NCI-H187 (cell line): Measurements from ENCODE around the gene N4BP2L2.

Source experiments
- DNase-seq, 2 experiments: peaks; one replicate each; lab custom pipeline; 2025; lab: John Stamatoyannopoulos, UW

The N4BP2L2 gene

DNA sequence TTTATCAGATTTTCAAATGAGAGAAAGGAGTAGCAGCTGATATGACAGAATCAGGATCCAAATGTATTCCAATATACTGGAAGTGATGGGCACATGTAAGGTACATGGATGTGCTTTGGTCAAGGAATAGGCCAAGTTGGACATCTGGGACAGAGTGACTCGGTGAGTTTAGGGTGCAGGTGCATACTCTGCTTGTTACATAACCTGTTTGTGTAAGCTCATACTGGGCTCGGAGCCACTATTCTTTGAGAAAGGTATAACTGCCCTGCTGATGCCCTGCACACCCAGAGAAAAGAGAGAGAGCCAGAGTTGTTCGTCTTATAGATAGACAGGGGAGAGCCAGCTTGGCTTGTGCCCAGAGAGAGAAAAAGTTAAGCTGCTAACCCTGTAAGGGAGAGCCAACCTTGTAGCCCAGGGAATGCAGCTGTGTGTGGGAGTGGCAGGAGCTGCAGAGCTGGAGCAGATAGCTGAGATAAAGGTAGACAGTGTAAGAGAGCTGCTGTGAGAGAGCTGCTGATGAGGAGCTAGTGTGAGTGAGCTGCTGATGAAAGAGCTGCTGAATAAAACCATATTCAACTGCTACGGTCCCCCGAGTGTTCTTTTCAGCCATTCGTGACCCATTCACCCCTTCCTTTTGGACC lies 70.0 kb downstream of the N4BP2L2 start:
- DNase-seq, result no peak

DNA sequence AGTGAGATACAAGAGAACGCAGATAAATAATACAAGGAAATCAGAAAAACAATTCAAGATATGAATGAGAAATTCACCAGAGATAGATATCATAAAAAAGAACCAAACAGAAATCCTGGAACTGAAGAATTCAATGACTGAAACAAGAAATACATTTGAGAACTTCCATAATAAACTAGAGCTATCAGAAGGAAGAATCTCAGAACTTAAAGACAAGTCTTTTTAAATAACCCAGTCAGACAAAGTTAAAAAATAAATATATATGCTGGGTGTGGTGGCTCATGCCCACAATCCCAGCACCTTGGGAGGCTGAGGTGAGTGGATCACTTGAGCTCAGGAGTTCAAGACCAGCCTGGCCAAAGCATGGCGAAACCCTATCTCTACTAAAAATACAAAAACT lies 82.0 kb downstream of the N4BP2L2 start:
- DNase-seq, result no peak

- no peak for DNase-seq
These were observed 83.0 kb downstream of the N4BP2L2 start for GRCh38 chr13:32455594-32455903.

- DNase-seq, result no peak
These were observed 83.6 kb downstream of the N4BP2L2 start for GRCh38 chr13:32454886-32455593.

DNA sequence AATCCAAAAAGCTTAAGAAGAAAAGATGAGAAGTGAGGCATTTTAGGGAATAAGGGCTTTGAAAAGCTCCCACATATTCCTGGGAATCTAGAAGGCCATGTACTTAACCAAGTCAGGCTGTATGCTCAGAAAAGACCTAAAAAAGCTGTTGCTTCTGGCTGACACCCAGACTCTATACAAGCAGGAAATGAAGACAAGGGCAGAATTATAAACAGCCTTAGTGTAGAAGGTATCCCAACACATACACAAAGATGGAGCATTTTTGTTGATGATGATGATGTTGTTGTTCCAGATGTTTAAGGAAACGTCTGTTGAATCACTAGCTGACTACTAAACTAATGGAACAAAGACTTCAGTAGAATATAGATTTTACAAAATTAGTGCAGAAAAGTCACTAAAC lies 84.6 kb downstream of the N4BP2L2 start:
- DNase-seq, result no peak

DNA sequence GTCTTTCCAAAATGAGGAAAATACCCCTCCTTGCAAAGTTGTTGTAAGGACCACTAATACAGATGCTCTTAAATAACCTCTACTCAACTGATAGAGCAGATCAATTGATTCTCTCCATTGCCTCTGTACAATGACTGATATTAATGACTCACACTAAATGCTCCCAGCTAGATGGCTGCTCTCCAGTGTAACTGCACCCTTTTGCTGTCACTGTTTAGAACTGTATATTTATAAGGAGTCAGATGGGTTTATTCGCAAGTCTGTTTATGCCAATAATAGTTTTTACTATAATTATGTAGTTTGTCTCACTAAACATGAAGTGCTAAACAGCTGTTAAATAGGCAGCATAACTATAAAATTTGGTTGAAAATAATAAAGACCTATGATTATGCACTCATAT lies 89.6 kb downstream of the N4BP2L2 start:
- DNase-seq, result no peak

- no peak for DNase-seq
These were observed 90.5 kb downstream of the N4BP2L2 start for GRCh38 chr13:32447894-32448623.

DNA sequence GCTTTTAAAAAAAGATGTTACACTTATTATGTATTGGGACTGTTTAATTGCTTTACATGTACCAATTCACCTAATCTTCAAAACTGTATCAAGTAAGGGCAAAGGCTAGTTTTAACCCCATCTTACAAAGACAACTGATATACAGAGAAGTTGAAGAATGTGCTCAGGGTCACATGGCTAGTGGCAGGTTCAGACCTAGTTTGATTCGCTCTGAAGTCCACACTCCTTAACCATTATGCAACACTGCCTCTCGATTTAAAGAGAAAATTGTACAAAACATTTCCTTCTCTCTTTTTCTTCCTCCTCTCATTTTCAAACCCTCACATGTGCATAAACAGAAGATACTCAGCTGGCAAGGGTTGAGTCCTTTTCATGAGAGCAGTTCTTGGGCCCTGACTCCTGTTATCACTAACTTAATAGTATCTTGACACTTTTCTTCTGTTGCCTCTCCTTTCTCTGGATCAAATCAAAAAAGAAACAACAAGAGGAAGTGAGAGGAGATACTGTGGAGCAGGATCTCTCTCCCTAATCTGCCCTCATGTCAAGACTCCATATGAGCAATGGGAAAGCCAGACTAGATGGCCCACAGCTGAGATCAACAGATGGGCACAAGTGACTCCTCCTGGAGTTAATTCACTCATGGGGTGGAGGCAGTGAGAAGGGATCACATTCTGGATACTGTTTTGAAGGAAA lies 91.7 kb downstream of the N4BP2L2 start:
- DNase-seq, result no peak

GRCh38 chr13:32446220-32446619 lies 92.4 kb downstream of the N4BP2L2 start:
- DNase-seq, result no peak

DNA sequence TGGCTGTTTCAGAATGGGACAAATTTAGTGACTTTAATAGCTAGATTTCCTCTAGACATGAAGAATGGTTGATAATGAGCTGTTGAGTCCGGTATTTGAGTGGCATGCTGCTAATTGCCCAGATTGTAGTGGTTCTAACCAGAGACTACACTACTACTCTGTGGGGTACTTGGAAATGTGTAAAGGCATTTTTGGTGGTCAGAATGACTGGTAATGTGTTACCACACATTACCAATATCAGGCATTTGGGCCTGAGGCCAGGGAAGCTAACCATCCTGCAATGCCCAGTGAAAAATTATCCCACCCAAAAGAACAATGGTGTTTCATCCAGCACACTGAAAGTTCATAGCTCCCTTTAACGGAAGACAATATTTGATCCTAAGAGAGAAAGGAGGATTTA lies 93.1 kb downstream of the N4BP2L2 start:
- DNase-seq, result no peak

DNA sequence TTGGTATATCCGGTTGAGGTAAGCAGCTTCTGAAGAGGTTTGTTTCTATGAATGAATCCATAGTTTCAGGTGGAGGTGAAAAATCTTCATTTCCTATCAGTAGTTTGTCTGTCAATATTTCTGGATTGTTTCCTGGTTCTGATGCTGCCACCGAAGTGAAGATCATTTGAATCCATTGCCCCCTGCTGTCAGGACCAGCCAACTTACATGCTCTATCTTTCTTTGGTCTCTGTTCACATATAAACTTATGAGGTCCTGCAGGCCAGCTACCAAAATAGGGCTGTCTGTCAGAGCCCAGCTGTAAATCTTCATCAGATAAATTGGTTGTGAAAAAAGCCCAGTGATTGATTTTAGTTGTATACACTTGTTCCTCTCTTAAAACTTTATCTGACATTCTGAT lies 95.5 kb downstream of the N4BP2L2 start:
- DNase-seq, result no peak

GRCh38 chr13:32438871-32439270 lies 99.7 kb downstream of the N4BP2L2 start:
- no peak for DNase-seq

DNA sequence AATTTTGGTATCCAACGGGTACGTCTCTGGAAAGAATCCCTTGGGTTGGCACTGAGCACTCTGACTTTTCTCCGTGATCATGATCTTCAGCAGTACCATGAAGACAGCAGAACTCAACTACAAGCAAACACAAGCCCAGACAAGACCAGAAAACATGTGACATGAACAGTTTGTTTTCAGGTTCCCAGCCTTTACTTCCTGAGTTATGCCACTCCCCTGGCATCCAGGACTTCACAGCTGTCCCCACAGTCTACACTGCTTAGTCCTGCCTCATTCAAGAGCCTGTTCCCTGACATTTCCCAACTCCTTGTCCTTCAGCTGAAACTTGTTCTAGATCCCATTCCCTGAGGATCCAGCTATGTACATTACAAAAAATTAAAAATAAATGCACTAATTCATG lies 105.7 kb downstream of the N4BP2L2 start:
- no peak for DNase-seq

DNA sequence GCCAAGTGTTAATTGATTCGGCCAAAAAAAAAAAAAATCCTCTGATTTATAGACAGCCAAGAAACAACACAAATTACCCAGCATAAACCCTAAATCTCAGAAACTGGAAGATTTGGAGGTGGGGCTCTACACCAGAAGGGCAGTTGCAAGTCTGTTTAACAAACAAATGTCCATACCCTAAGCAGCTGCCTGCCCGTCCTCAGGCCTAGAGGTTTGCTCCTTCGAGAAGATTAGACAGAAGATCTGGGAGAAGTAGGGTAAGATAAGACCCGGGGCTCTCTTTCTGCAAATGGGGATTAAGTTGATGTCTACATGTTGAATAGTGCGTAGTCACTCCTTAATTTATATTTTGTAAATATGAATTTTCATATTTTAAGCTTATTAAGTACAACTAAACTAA lies 107.2 kb downstream of the N4BP2L2 start:
- no peak for DNase-seq

- no peak for DNase-seq
These were observed 108.4 kb downstream of the N4BP2L2 start for GRCh38 chr13:32430018-32430747.

- DNase-seq, result no peak
These were observed 109.1 kb downstream of the N4BP2L2 start for GRCh38 chr13:32429433-32429909.

GRCh38 chr13:32428581-32429432 lies 109.8 kb downstream of the N4BP2L2 start:
- DNase-seq, result no peak

GRCh38 chr13:32427852-32428580 lies 110.6 kb downstream of the N4BP2L2 start, which contains the start of gene N4BP2L1:
Gene N4BP2L1, minus strand, starts transcription at chr13:32428130. Its CDS starts 48 bp downstream, at chr13:32428082.
- no peak for DNase-seq

- no peak for DNase-seq
These were observed 111.4 kb downstream of the N4BP2L2 start for GRCh38 chr13:32426990-32427851.
